Measurements from ENCODE around the gene GALNTL6.

Gene GALNTL6

GRCh38 chr4:172155838-172156345 lies 342.7 kb downstream of the GALNTL6 start:
- no peak for TF ChIP-seq CTCF (IDR thresholded peaks at IDR 0.05; ENCODE audit: borderline replicate concordance, control extremely low read depth, extremely low read depth, insufficient read depth, missing control alignments)
- in situ Hi-C loops (cut with MboI; ENCODE audit: low sequenced_read_pairs, unreplicated experiment): no loop called here
- no peak for DNase-seq (ENCODE audit: low spot score)

- in situ Hi-C loops (cut with MboI; ENCODE audit: low sequenced_read_pairs, unreplicated experiment): no loop called here
- no peak for DNase-seq (ENCODE audit: low spot score)
- TF ChIP-seq CTCF (IDR thresholded peaks at IDR 0.05; ENCODE audit: borderline replicate concordance, control extremely low read depth, extremely low read depth, insufficient read depth, missing control alignments): no peak
Measured at GRCh38 chr4:172157946-172158345, 344.7 kb downstream of the GALNTL6 start.

- in situ Hi-C loops (cut with MboI; ENCODE audit: low sequenced_read_pairs, unreplicated experiment): no loop called here
Measured at GRCh38 chr4:172163215-172163614, 350.0 kb downstream of the GALNTL6 start.

GRCh38 chr4:172168888-172169287 lies 355.7 kb downstream of the GALNTL6 start:
- DNase-seq (ENCODE audit: low spot score): no peak
- no peak for TF ChIP-seq CTCF (IDR thresholded peaks at IDR 0.05; ENCODE audit: borderline replicate concordance, control extremely low read depth, extremely low read depth, insufficient read depth, missing control alignments)
- in situ Hi-C loops (cut with MboI; ENCODE audit: low sequenced_read_pairs, unreplicated experiment): no loop called here

More at GRCh38 chr4:172163215-172163614, 350.0 kb downstream of the GALNTL6 start:
- no peak for TF ChIP-seq CTCF (IDR thresholded peaks at IDR 0.05; ENCODE audit: borderline replicate concordance, control extremely low read depth, extremely low read depth, insufficient read depth, missing control alignments)
- no peak for DNase-seq (ENCODE audit: low spot score)

- TF ChIP-seq CTCF (IDR thresholded peaks at IDR 0.05; ENCODE audit: borderline replicate concordance, control extremely low read depth, extremely low read depth, insufficient read depth, missing control alignments): no peak
- no peak for DNase-seq (ENCODE audit: low spot score)
- in situ Hi-C loops (cut with MboI; ENCODE audit: low sequenced_read_pairs, unreplicated experiment): no loop called here
Measured at GRCh38 chr4:172169871-172170270, 356.7 kb downstream of the GALNTL6 start.

- DNase-seq (ENCODE audit: low spot score): no peak
- in situ Hi-C loops (cut with MboI; ENCODE audit: low sequenced_read_pairs, unreplicated experiment): no loop called here
Measured at GRCh38 chr4:172173206-172173605, 360.0 kb downstream of the GALNTL6 start.

More at GRCh38 chr4:172173206-172173605, 360.0 kb downstream of the GALNTL6 start:
- no peak for TF ChIP-seq CTCF (IDR thresholded peaks at IDR 0.05; ENCODE audit: borderline replicate concordance, control extremely low read depth, extremely low read depth, insufficient read depth, missing control alignments)

Measured in GM13976 (cell line).